NCI-H2171 treated with DMSO at 0.1 percent for 48 hours (cell line): ENCODE results near the gene SLC35G4.
"Not testable (repeated sequence)": the region's sequence is repeated elsewhere in the genome, so short reads cannot be mapped to it uniquely, and the experiment has no call there.

Experiments
- DNase-seq: peaks from one replicate; lab custom pipeline; 2025; lab: John Stamatoyannopoulos, UW

Gene SLC35G4

GRCh38 chr18:11614042-11614441, 4.6 kb downstream of the SLC35G4 start:
- not testable (repeated sequence) for DNase-seq

- not testable (repeated sequence) for DNase-seq
Measured at GRCh38 chr18:11614981-11615380, 5.6 kb downstream of the SLC35G4 start.

DNA sequence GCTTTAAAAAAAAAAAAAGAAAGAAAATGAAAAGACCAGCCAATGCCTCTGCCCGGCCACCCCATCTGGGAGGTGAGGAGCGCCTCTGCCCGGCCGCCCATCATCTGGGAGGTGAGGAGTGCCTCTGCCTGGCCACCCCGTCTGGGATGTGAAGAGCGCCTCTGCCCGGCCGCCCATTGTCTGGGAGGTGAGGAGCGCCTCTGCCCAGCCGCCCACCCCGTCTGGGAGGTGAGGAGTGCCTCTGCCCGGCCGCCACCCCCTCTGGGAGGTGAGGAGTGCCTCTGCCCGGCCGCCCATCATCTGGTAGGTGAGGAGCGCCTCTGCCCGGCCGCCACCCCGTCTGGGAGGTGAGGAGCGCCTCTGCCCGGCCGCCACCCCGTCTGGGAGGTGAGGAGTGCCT, 37.9 kb downstream of the SLC35G4 start:
- DNase-seq = not testable (repeated sequence)

DNA sequence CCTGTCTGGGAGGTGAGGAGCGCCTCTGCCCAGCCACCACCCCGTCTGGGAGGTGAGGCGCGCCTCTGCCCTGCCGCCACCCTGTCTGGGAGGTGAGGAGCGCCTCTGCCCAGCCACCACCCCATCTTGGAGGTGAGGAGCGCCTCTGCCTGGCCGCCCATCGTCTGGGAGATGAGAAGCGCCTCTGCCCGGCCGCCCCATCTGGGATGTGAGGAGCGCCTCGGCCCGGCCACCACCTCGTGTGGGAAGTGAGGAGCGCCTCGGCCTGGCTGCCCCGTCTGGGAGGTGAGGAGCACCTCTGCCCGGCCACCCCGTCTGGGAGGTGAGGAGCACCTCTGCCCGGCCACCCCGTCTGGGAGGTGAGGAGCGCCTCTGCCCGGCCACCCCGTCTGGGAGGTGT, 38.4 kb downstream of the SLC35G4 start:
- DNase-seq = not testable (repeated sequence)

GRCh38 chr18:11649839-11650238, 40.4 kb downstream of the SLC35G4 start:
- no peak for DNase-seq

GRCh38 chr18:11651899-11652298, 42.5 kb downstream of the SLC35G4 start:
- no peak for DNase-seq

- DNase-seq = no peak
Measured at GRCh38 chr18:11653521-11653920, 44.1 kb downstream of the SLC35G4 start.

DNA sequence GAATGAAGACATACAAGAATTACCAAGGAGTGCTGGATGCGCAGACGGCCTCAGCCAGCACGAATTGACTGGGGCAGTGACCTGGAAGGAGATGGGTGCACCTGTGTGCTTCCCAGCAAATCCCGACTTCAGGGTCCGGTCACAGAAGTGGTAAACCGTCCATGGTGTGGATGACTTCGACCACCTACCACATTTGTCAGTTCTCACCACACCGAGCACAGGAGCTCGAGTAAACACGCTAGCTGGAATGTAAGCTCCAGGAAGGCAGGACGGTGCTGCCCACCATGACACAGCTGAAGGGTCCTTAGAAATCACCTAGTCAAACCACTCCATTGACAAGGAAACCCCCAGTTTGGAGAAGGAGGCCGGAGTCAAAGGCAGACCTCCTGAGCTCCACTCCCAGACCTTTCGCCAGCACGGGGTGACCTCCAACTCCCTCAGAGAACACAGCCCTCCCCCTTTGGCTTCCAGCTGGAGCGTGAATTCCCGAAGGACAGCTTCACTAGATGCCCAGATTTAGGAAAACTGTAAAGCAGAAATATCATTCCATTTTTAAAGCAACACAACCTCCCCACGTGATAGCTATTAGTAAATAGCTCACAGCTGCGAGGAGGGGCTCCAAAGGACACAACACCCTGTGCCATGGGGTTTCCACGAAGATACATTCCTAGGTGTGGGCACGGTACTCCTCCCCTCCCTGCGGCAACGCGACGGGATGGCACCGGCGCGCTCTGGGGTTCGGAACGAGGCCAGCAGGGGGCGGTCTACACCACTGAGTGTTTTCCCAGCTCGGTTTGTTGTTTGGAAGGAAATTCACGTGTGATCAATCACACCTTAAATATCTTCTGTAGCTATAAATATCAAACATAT, 45.6 kb downstream of the SLC35G4 start:
- no peak for DNase-seq

- no peak for DNase-seq
Measured at GRCh38 chr18:11655606-11655932, 46.2 kb downstream of the SLC35G4 start.

- DNase-seq = no peak
Measured at GRCh38 chr18:11657152-11657551, 47.8 kb downstream of the SLC35G4 start.

- no peak for DNase-seq
Measured at GRCh38 chr18:11657554-11657953, 48.2 kb downstream of the SLC35G4 start.

- no peak for DNase-seq
Measured at GRCh38 chr18:11658019-11658418, 48.6 kb downstream of the SLC35G4 start.

DNA sequence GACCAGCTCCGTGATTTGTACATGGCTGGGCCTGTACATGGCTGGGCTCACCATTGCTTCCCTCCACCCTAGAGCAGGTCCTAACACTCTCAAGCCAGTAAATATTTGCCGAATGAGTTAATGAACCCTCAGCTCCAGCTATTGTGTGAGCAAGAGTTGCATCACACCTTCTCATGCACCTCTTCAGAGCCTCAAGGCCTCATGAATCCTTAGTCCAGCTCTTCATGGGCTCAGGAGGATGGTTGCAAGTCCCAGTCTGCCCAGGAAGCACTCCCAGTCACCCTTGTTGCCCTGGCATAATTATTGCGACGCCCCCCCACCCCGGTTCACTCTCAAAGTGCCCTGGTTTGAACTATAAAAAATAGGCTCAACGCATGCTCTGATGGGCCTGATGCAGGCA, 49.6 kb downstream of the SLC35G4 start:
- DNase-seq = no peak
